Heart left ventricle (tissue), 16 donors: ENCODE data around the gene KATNA1. TPM values are rescaled to one million over a fixed set of nuclear protein-coding genes. Genes with fewer than 3 reads are reported as not detected.

Experiments
- ATAC-seq, 4 donors: fragments of 200-7000 bp; cut with Tn5 transposase; one replicate each; pipeline ENCODE4 v1.9.1; 2020 to 2022; ENCODE audit warnings: moderate library complexity in 4 of 4, mild to moderate bottlenecking in 3 of 4, moderate number of reproducible peaks in 1 of 4
- DNase-seq, 5 donors: peaks; one replicate each; pipeline ENCODE4 v3.0.0-alpha.2; 2020
- H3K27ac ChIP-seq, 12 donors: fragments of 200-600 bp; sonication (generic) in 4 of 12; one replicate each; pipeline versions ENCODE4 v1.5.0 to v1.8.0; 2016 to 2022; ENCODE audit warnings: mild to moderate bottlenecking in 2 of 12
- H3K27me3 ChIP-seq, 9 donors: fragments of 200-600 bp; sonication (generic) in 2 of 9; one replicate each; pipeline versions ENCODE4 v1.5.1 to v1.8.0; 2016 to 2022; ENCODE audit warnings: mild to moderate bottlenecking in 3 of 9
- H3K36me3 ChIP-seq, 9 donors: fragments of 200-600 bp; sonication (generic) in 2 of 9; one replicate each; pipeline versions ENCODE4 v1.5.0 to v1.8.0; 2018 to 2022; ENCODE audit warnings: mild to moderate bottlenecking in 2 of 9
- H3K4me1 ChIP-seq, 12 donors: fragments of 200-600 bp; sonication (generic) in 4 of 12; one replicate each; pipeline versions ENCODE4 v1.5.0 to v1.8.0; 2016 to 2022; ENCODE audit warnings: mild to moderate bottlenecking in 3 of 12
- H3K4me3 ChIP-seq, 12 donors: fragments of 200-600 bp; sonication (generic) in 4 of 12; one replicate each; pipeline versions ENCODE4 v1.5.0 to v1.8.0; 2017 to 2022; ENCODE audit warnings: mild to moderate bottlenecking in 9 of 12, moderate library complexity in 4 of 12
- H3K9me3 ChIP-seq, 12 donors: fragments of 200-600 bp; sonication (generic) in 4 of 12; one replicate each; pipeline versions ENCODE4 v1.5.0 to v1.8.0; 2016 to 2022; ENCODE audit warnings: mild to moderate bottlenecking in 1 of 12
- CTCF ChIP-seq, 12 donors: fragments of 200-600 bp; sonication (generic) in 4 of 12; IDR thresholded peaks; one replicate each; pipeline versions ENCODE4 v1.5.0 to v1.8.0; 2018 to 2022; ENCODE audit warnings: antibody characterized with exemption in 12 of 12, mild to moderate bottlenecking in 5 of 12
- POLR2A ChIP-seq, 2 donors: fragments of 450-650 bp; IDR thresholded peaks; one replicate each; pipeline ENCODE4 v1.6.1; 2017; ENCODE audit warnings: antibody characterized with exemption in 2 of 2, mild to moderate bottlenecking in 2 of 2, moderate library complexity in 2 of 2
- WGBS, 4 donors: extraction: QIAGEN DNeasy Blood & Tissue Kit in 2 of 4; methylation state at CpG; one replicate each; pipeline versions ENCODE4 v1.1.5 to v1.1.7; 2013 to 2018; 5-methylcytosine and 5-hydroxymethylcytosine counted together
- intact Hi-C, 10 donors: fragments of 100-400 bp; cut with DNase I; formaldehyde crosslinking; loops; one replicate each; pipeline versions ENCODE4 v1.11.1 to v1.14.2; 2022
- polyA plus RNA-seq, 2 donors: library from polyadenylated mRNA; stranded (reverse); fragments of 200-250 nt; gene quantifications; one replicate each; pipeline ENCODE4 v1.2.3, GENCODE V29; 2013
- total RNA-seq, 9 donors: library from RNA; depleted of rRNA in 2 of 9; stranded (reverse); fragments of >200 nt in 2 of 9; fragmentation: NEBNext Ultra II Directional in 3 of 9; extraction: Animal tissue kit (Norgen Biotek cat#: 25700) in 3 of 9; gene quantifications; one replicate each; pipeline versions ENCODE4 v1.1.0 to v1.2.4, GENCODE V29; 2016 to 2023
- donor health status: ischemic (EF 13 %, LVEDD 7.1; RV severe dilation, severe dysfunction).
- donor health status: healthy with polysubstance abuse.
- donor health status: DM: no; HTN: yes; CAD: no.
- donor health status: DM: no; HTN: no; CAD: no.
- donor health status: ischemic (EF 25% LVEDD 6.9; RV normal size, moderate dysfunction).
- donor health status: ischemic (EF 25% LVEDD 5.7; RV mildly dilated, moderate dysfunction).
- donor health status: healthy.
- donor health status: DM: yes; HTN: yes; CAD: no.
- donor health status: ischemic (EF 35%, LVEDD 5.7; RV mildly dilated, moderate dysfunction).
- donor health status: nonischemic (EF 11% LVEDD 7.7; RV severe dilation, severe dysfunction).
- donor health status: DM: yes; HTN: yes; CAD: no.
- donor health status: PGD.
- donor health status: ischemic (EF 29% LVEDD 5.4; RV normal size, mild dysfunction).
- donor health status: nonischemic (EF 23%, LVEDD 6.1; RV moderate dilation, normal function).

KATNA1 gene
- total and polyA plus RNA-seq, 11 donors = 5.6 to 19.3 (median 12.6) TPM

DNA sequence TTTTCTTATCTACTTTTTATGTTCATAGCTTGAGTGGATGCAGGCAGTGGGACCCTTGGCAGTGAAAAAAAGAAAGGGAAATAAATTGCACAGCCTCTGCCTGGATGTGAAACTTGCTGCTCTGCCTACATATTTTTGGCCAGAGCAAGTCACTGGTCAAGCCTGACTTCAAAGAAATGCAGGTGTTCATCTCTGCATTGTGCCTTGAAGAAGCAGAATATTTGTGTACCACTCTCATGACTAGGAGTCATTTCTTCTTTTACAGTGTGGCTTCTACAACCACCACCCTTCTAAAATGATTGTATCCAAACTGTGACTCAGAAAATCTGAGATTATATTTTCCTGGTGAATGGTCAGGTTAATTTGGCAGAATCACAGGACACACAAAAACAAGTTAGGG, 2.5 kb upstream of the KATNA1 start:
- Histone ChIP-seq H3K27ac (no peak overlapping the region), H3K4me1 (peaks cover 0 to 23% (median 16%) of the 10 kb centered on the region in 12 donors), H3K9me3 (no peaks in the 10 kb centered on the region), H3K27me3 (no peaks in the 10 kb centered on the region), H3K4me3 (no peak overlapping the region), H3K36me3 (peaks cover 0 to 2% (median 0%) of the 10 kb centered on the region in 9 donors)
- intact Hi-C loops = no loop called here
- ATAC-seq (no peak), DNase-seq (no peak)
- no peak for TF ChIP-seq POLR2A (IDR thresholded peaks at IDR 0.05)
- TF ChIP-seq CTCF (IDR thresholded peaks at IDR 0.05) = no peak

DNA sequence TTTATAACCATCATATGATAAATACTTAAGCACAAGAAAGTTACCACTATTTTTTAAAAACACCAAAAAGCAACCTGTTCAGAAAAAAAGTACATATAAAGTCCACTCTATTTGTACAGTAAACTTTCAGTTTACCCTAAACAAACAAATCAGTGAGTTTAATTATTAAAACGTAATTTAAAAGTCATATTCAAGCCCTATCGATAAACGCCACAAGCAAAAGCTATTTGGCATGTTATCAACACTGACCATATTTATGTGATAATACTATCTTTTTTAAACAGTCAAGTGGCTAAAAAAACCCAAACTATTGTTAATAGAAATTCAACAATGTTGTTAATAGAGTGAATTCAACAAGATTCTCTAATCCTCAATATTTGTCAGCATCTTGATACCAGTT, 1.9 kb downstream of the KATNA1 start:
- TF ChIP-seq POLR2A (IDR thresholded peaks at IDR 0.05) (no peak), CTCF (IDR thresholded peaks at IDR 0.05) (no peak)
- 82 to 91% (median 85%) methylated on average over 3 of the region's 3 CpGs for WGBS, 4 donors
- no peak overlapping the region for H3K27ac ChIP-seq
- no peaks in the 10 kb centered on the region for H3K27me3 ChIP-seq
- peak overlapping the region in 10 of 12 donors; percentile 30 to 97 (median 82) for H3K4me3 ChIP-seq
- intact Hi-C loops = loop anchor here in 2 of 10 donors (5.0 to 10.0 kb wide), 3 partner anchors 71 to 82 kb away; partner anchors contain the start of genes GINM1 (in 2 of the 2) and LATS1 (in 1 of the 2)
- no peaks in the 10 kb centered on the region for H3K9me3 ChIP-seq
- H3K36me3 ChIP-seq = no peaks in the 10 kb centered on the region
- DNase-seq (no peak), ATAC-seq (no peak)
- H3K4me1 ChIP-seq = peaks cover 0 to 39% (median 17%) of the 10 kb centered on the region in 12 donors

- WGBS, 4 donors = 53 to 71% (median 63%) methylated on average over 1 of the region's 1 CpG
- TF ChIP-seq CTCF (IDR thresholded peaks at IDR 0.05) = no peak
- no peak for TF ChIP-seq POLR2A (IDR thresholded peaks at IDR 0.05)
- Histone ChIP-seq H3K9me3 (no peaks in the 10 kb centered on the region), H3K4me1 (peaks cover 0 to 33% (median 15%) of the 10 kb centered on the region in 12 donors), H3K36me3 (peaks cover 0 to 4% (median 2%) of the 10 kb centered on the region in 9 donors), H3K4me3 (no peak overlapping the region), H3K27ac (no peak overlapping the region), H3K27me3 (no peaks in the 10 kb centered on the region)
- DNase-seq = no peak
- intact Hi-C loops = loop anchor here in 1 of 10 donors (10.0 kb wide), 1 partner anchor 78 kb away; the partner anchor contains the start of gene GINM1
- peak in 2 of 4 donors; percentile 28 to 46 for ATAC-seq
These were observed 5.5 kb downstream of the KATNA1 start for GRCh38 chr6:149642829-149643580.

GRCh38 chr6:149636124-149636523, 12.4 kb downstream of the KATNA1 start:
- peaks cover 0 to 62% (median 40%) of the 10 kb centered on the region in 9 donors for H3K36me3 ChIP-seq

More at GRCh38 chr6:149636124-149636523, 12.4 kb downstream of the KATNA1 start:
- ATAC-seq (no peak), DNase-seq (no peak)
- no peaks in the 10 kb centered on the region for H3K27me3 ChIP-seq
- no peak overlapping the region for H3K4me3 ChIP-seq
- no peak overlapping the region for H3K27ac ChIP-seq
- whole genome bisulfite sequencing, 4 donors = 77 to 85% (median 79%) methylated on average over 2 of the region's 2 CpGs
- intact Hi-C loops = loop anchor here in 1 of 10 donors (10.0 kb wide), 1 partner anchor 61 kb away; no protein-coding TSS in a partner anchor
- TF ChIP-seq CTCF (IDR thresholded peaks at IDR 0.05) (no peak), POLR2A (IDR thresholded peaks at IDR 0.05) (no peak)
- no peaks in the 10 kb centered on the region for H3K9me3 ChIP-seq
- H3K4me1 ChIP-seq = peaks cover 0 to 4% (median 0%) of the 10 kb centered on the region in 12 donors
